H9 (cell line): ENCODE measurements around the gene MESP1. TPM values are rescaled to one million over a fixed set of nuclear protein-coding genes. Genes with fewer than 3 reads are reported as not detected.

Source experiments
- DNase-seq: peaks from one replicate; pipeline ENCODE4 v3.0.0-alpha.2; 2017
- H2AFZ ChIP-seq: one replicate; pipeline ENCODE4 v1.6.1; 2013; ENCODE audit warnings: mild to moderate bottlenecking, low read length, control low read depth, moderate library complexity
- H2AK5ac ChIP-seq: 2 replicates; pipeline ENCODE4 v1.6.1; 2013; ENCODE audit warnings: low read length, control low read depth, mixed read lengths; ENCODE audit not compliant: insufficient read length
- H2BK120ac ChIP-seq: one replicate; pipeline ENCODE4 v1.6.1; 2013; ENCODE audit warnings: low read depth, mild to moderate bottlenecking, low read length, control low read depth, inconsistent platforms; ENCODE audit not compliant: poor library complexity, severe bottlenecking
- H2BK12ac ChIP-seq: 2 replicates; pipeline ENCODE4 v1.6.1; 2013; ENCODE audit warnings: low read length, control low read depth, mixed read lengths, low read depth; ENCODE audit not compliant: insufficient read length
- H2BK15ac ChIP-seq: 2 replicates; pipeline ENCODE4 v1.6.1; 2013; ENCODE audit warnings: low read depth, low read length, control low read depth
- H2BK20ac ChIP-seq: one replicate; pipeline ENCODE4 v1.6.1; 2013; ENCODE audit warnings: low read depth, mild to moderate bottlenecking, low read length, control low read depth, inconsistent platforms; ENCODE audit not compliant: poor library complexity, severe bottlenecking
- H2BK5ac ChIP-seq: 2 replicates; pipeline ENCODE4 v1.6.1; 2013; ENCODE audit warnings: low read length, control low read depth, mixed read lengths; ENCODE audit not compliant: insufficient read length
- H3K14ac ChIP-seq: 2 replicates; pipeline ENCODE4 v1.6.1; 2013; ENCODE audit warnings: low read length, control low read depth; ENCODE audit not compliant: insufficient read depth
- H3K18ac ChIP-seq: 2 replicates; pipeline ENCODE4 v1.6.1; 2013; ENCODE audit warnings: low read depth, mild to moderate bottlenecking, mixed read lengths, low read length, control low read depth; ENCODE audit not compliant: insufficient read length
- H3K23ac ChIP-seq: 2 replicates; pipeline ENCODE4 v1.6.1; 2013; ENCODE audit warnings: low read length, control low read depth, mixed read lengths, low read depth; ENCODE audit not compliant: insufficient read length
- H3K23me2 ChIP-seq: 2 replicates; pipeline ENCODE4 v1.6.1; 2013; ENCODE audit warnings: low read depth, mild to moderate bottlenecking, mixed read lengths, low read length, control low read depth; ENCODE audit not compliant: insufficient read length, poor library complexity, severe bottlenecking
- H3K27ac ChIP-seq: 2 replicates; pipeline ENCODE4 v1.5.1; 2013; ENCODE audit warnings: low read length, control low read depth, mixed read lengths, low read depth; ENCODE audit not compliant: insufficient read length
- H3K27me3 ChIP-seq: 2 replicates; pipeline ENCODE4 v1.6.1; 2013; ENCODE audit warnings: low read length, control low read depth, inconsistent platforms; ENCODE audit not compliant: insufficient read depth
- H3K4ac ChIP-seq: 2 replicates; pipeline ENCODE4 v1.6.1; 2013; ENCODE audit warnings: low read depth, mild to moderate bottlenecking, control low read depth, inconsistent platforms, low read length, moderate library complexity
- H3K4me1 ChIP-seq: 2 replicates; pipeline ENCODE4 v1.6.1; 2013; ENCODE audit warnings: low read length, control low read depth, inconsistent platforms; ENCODE audit not compliant: insufficient read depth
- H3K4me2 ChIP-seq: 2 replicates; pipeline ENCODE4 v1.6.1; 2013; ENCODE audit warnings: low read length, control low read depth, mixed read lengths; ENCODE audit not compliant: insufficient read length, insufficient read depth
- H3K56ac ChIP-seq: 2 replicates; pipeline ENCODE4 v1.6.1; 2013; ENCODE audit warnings: low read depth, mild to moderate bottlenecking, mixed read lengths, low read length, control low read depth; ENCODE audit not compliant: insufficient read length
- H3K79me1 ChIP-seq: 2 replicates; pipeline ENCODE4 v1.6.1; 2013; ENCODE audit warnings: low read depth, mild to moderate bottlenecking, moderate library complexity, low read length, control low read depth, inconsistent platforms; ENCODE audit not compliant: insufficient read depth, poor library complexity, severe bottlenecking
- H3K79me2 ChIP-seq: 2 replicates; pipeline ENCODE4 v1.6.1; 2013; ENCODE audit warnings: low read length, control low read depth, inconsistent platforms; ENCODE audit not compliant: insufficient read depth
- H3K9ac ChIP-seq: 2 replicates; pipeline ENCODE4 v1.6.1; 2013; ENCODE audit warnings: low read length, control low read depth, mixed read lengths; ENCODE audit not compliant: insufficient read length; ENCODE audit errors: extremely low read depth
- H3K9me3 ChIP-seq: one replicate; pipeline ENCODE4 v1.6.1; 2013; ENCODE audit warnings: low read depth, low read length, inconsistent platforms; ENCODE audit not compliant: control insufficient read depth
- H3T11ph ChIP-seq: one replicate; pipeline ENCODE4 v1.6.1; 2013; ENCODE audit warnings: mild to moderate bottlenecking, low read length, control low read depth, inconsistent platforms
- H4K20me1 ChIP-seq: one replicate; pipeline ENCODE4 v1.6.1; 2013; ENCODE audit not compliant: control insufficient read depth, insufficient read length, insufficient read depth
- H4K5ac ChIP-seq: 2 replicates; pipeline ENCODE4 v1.6.1; 2013; ENCODE audit warnings: low read depth, mild to moderate bottlenecking, mixed read lengths, low read length, control low read depth; ENCODE audit not compliant: insufficient read length
- H4K8ac ChIP-seq: replicated peaks from 2 replicates; pipeline ENCODE4 v1.6.1; 2013; ENCODE audit warnings: low read length, control low read depth, mixed read lengths, low read depth; ENCODE audit not compliant: insufficient read length
- H4K91ac ChIP-seq: 2 replicates; pipeline ENCODE4 v1.6.1; 2013; ENCODE audit warnings: low read depth, mild to moderate bottlenecking, moderate library complexity, mixed read lengths, low read length, control low read depth; ENCODE audit not compliant: insufficient read length
- H3K27ac Mint-ChIP-seq, 3 experiments: 2 replicates in 2 of 3; 3 replicates in 1 of 3; pipeline ENCODE4 v1.8.0; 2020 to 2021; ENCODE audit warnings: mixed read lengths in 3 of 3, mild to moderate bottlenecking in 1 of 3, moderate library complexity in 1 of 3
- H3K27me3 Mint-ChIP-seq: 2 replicates; pipeline ENCODE4 v1.8.0; 2021; ENCODE audit warnings: low read depth, mild to moderate bottlenecking, moderate library complexity, mixed read lengths
- H3K36me3 Mint-ChIP-seq, 3 experiments: 2 replicates in 2 of 3; 3 replicates in 1 of 3; pipeline ENCODE4 v1.8.0; 2020 to 2021; ENCODE audit warnings: low read depth in 3 of 3, mixed read lengths in 3 of 3; ENCODE audit not compliant: insufficient read depth in 1 of 3
- H3K4me1 Mint-ChIP-seq, 2 experiments: 2 replicates each; pipeline ENCODE4 v1.8.0; 2020; ENCODE audit warnings: mixed read lengths in 2 of 2
- H3K4me3 Mint-ChIP-seq, 2 experiments: 2 replicates in 1 of 2; 3 replicates in 1 of 2; pipeline ENCODE4 v1.8.0; 2020 to 2021; ENCODE audit warnings: mild to moderate bottlenecking in 2 of 2, mixed read lengths in 2 of 2, moderate library complexity in 1 of 2
- H3K9me3 Mint-ChIP-seq, 2 experiments: 2 replicates in 1 of 2; 3 replicates in 1 of 2; pipeline ENCODE4 v1.8.0; 2020; ENCODE audit warnings: mild to moderate bottlenecking in 2 of 2, mixed read lengths in 2 of 2, moderate library complexity in 1 of 2
- CTCF ChIP-seq: fragments of 200-600 bp; sonication (generic); conservative IDR thresholded peaks from 3 replicates; pipeline ENCODE4 v1.8.0; 2021; ENCODE audit warnings: antibody characterized with exemption, mild to moderate bottlenecking
- WGBS: extraction: QIAGEN DNeasy Blood & Tissue Kit; methylation state at CpG from one replicate; pipeline ENCODE4 v1.1.7; 2013; ENCODE audit warnings: missing lambda C conversion rate, low lambda C conversion rate, mixed read lengths; ENCODE audit not compliant: insufficient read length; ENCODE audit errors: extremely low coverage; 5-methylcytosine and 5-hydroxymethylcytosine counted together
- total RNA-seq: library from RNA; stranded (reverse); gene quantifications from 2 replicates; pipeline ENCODE4 v1.2.1, GENCODE V29; 2021

MESP1 gene
- total RNA-seq, 1 experiment from 2014 or later = not detected

- no peak overlapping the region for H2BK5ac ChIP-seq
- H3K27me3 Mint-ChIP-seq = peaks cover 31% of the 10 kb centered on the region
Observed at GRCh38 chr15:89783861-89784685, 33.0 kb upstream of the MESP1 start.

More at GRCh38 chr15:89783861-89784685, 33.0 kb upstream of the MESP1 start:
- no peak overlapping the region for H2BK15ac ChIP-seq
- no peak overlapping the region for H3K4me2 ChIP-seq
- WGBS = no CpG with 5 or more reads among the region's 15 CpGs
- H2AK5ac ChIP-seq = no peak overlapping the region
- no peak overlapping the region for H2BK12ac ChIP-seq
- TF ChIP-seq CTCF = no peak
- H4K8ac ChIP-seq = no peak overlapping the region
- no peak overlapping the region; the same call in 1 of the 2 replicates for H3K14ac ChIP-seq
- H3K27ac Mint-ChIP-seq = peak overlapping the region in 1 of 3 experiments; percentile 94; a peak in 1 of 7 replicates
- peaks cover 21 to 24% of the 10 kb centered on the region in 2 experiments for H3K4me1 Mint-ChIP-seq
- peaks cover 9 to 12% of the 10 kb centered on the region in 2 experiments for H3K9me3 Mint-ChIP-seq
- H3K4ac ChIP-seq = no peak overlapping the region
- H3K79me1 ChIP-seq = no peaks in the 10 kb centered on the region
- no peak overlapping the region for H2BK120ac ChIP-seq
- no peak overlapping the region for H3K56ac ChIP-seq
- no peak overlapping the region for H3K27ac ChIP-seq
- H2AFZ ChIP-seq = no peak overlapping the region
- H3K23ac ChIP-seq = no peak overlapping the region
- H3T11ph ChIP-seq = no peak overlapping the region
- H3K27me3 ChIP-seq = no peaks in the 10 kb centered on the region
- H2BK20ac ChIP-seq = no peak overlapping the region
- no peak overlapping the region for H4K5ac ChIP-seq
- H3K9ac ChIP-seq = no peak overlapping the region
- no peaks in the 10 kb centered on the region for H3K9me3 ChIP-seq
- peak overlapping the region in 1 of 2 experiments; percentile 29; a peak in 1 of 5 replicates for H3K4me3 Mint-ChIP-seq
- H3K79me2 ChIP-seq = no peaks in the 10 kb centered on the region
- DNase-seq = peak; percentile 25
- no peaks in the 10 kb centered on the region for H3K23me2 ChIP-seq
- no peaks in the 10 kb centered on the region for H4K20me1 ChIP-seq
- no peak overlapping the region for H3K18ac ChIP-seq
- no peak overlapping the region for H4K91ac ChIP-seq
- peaks cover 4 to 9% (median 5%) of the 10 kb centered on the region in 3 experiments; a peak in 5 of 7 replicates for H3K36me3 Mint-ChIP-seq
- H3K4me1 ChIP-seq = peaks cover 6% of the 10 kb centered on the region
